C4-2B (cell line): ENCODE results near the gene CASP10.

Source experiments
- ZFX ChIP-seq: fragments of 450-650 bp; IDR thresholded peaks from 2 replicates; pipeline ENCODE4 v1.6.1; 2017
- TF ChIP-seq, protein P1 (sequence below): fragments of 450-650 bp; conservative IDR thresholded peaks from 2 replicates; pipeline ENCODE4 v1.5.1; 2017; ENCODE audit warnings: mild to moderate bottlenecking

GRCh38 chr2:201164166-201164565, 18.8 kb upstream of the CASP10 start:
- TF ChIP-seq, protein P1, sequence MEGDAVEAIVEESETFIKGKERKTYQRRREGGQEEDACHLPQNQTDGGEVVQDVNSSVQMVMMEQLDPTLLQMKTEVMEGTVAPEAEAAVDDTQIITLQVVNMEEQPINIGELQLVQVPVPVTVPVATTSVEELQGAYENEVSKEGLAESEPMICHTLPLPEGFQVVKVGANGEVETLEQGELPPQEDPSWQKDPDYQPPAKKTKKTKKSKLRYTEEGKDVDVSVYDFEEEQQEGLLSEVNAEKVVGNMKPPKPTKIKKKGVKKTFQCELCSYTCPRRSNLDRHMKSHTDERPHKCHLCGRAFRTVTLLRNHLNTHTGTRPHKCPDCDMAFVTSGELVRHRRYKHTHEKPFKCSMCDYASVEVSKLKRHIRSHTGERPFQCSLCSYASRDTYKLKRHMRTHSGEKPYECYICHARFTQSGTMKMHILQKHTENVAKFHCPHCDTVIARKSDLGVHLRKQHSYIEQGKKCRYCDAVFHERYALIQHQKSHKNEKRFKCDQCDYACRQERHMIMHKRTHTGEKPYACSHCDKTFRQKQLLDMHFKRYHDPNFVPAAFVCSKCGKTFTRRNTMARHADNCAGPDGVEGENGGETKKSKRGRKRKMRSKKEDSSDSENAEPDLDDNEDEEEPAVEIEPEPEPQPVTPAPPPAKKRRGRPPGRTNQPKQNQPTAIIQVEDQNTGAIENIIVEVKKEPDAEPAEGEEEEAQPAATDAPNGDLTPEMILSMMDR: no peak
- no peak for TF ChIP-seq ZFX
